ENCODE measurements around the gene RXRA.
"Not testable (repeated sequence)": the region's sequence is repeated elsewhere in the genome, so short reads cannot be mapped to it uniquely, and the experiment has no call there.

The RXRA gene

GRCh38 chr9:134294153-134295071 is 31.8 kb upstream of the RXRA start:
- DNase-seq (ENCODE audit: low read depth): no peak

GRCh38 chr9:134295101-134295745 is 31.0 kb upstream of the RXRA start:
- DNase-seq (ENCODE audit: low read depth): no peak

GRCh38 chr9:134295746-134296250 is 30.5 kb upstream of the RXRA start:
- DNase-seq (ENCODE audit: low read depth): no peak

DNA sequence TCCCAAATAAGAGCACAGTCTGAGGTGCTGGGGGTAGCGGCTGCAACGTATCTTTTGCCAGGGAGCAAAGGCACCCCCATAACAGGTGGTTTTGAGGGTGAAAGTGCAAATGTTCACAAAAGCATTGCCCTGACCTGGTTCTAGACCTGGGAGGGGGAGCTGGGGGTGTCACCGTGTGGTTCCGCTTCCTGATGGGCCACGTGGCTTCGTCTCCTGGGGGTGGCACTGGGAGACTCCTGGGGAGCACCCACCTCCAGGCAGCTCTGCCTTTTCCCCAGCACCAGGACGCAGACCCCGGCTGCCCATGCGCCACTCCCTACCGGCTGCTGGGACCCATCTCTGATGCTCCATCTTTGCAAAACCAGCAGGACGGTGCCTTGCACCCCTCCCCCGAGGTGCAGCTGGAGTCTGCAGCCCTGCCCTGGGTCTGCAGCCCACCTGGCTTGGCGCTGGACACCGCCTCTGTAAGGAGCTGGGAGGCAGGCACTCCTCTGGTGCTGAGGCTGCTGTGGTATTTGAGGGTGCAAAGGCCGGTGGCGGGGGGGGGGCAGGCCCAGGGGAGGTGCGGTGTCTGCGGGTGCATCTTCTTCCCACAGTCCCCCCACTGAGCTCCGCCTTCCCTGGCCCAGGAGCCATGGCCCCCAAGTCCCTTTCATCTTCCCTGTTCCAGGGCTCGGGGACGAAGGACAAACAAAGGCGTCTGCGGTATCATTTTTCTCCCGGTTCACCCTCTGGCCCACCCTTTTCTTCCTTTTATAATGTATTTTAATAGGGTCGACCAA is 29.8 kb upstream of the RXRA start:
- no peak for DNase-seq (ENCODE audit: low read depth)

GRCh38 chr9:134297083-134297410 is 29.2 kb upstream of the RXRA start:
- no peak for DNase-seq (ENCODE audit: low read depth)

DNA sequence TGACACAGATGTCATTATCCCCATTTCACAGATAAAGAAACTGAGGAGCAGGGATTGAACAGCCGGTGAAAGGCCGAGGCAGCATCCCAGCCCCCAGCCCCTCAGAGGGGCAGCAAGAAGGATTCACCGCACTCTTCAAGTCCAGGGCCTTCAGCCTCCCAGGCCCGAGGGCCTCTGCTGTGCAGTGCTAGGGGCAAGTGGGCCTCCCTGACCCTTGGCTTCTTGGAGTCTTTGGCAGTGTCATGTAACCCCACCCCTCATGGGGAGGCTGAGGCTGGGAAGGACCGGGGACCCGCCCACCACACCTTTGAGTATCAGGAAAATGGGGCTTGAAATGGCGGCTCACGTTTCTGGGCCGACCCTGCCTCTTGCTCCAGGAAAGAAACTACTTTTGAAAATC is 28.7 kb upstream of the RXRA start:
- DNase-seq (ENCODE audit: low read depth): no peak

GRCh38 chr9:134298000-134298399 is 28.3 kb upstream of the RXRA start:
- DNase-seq (ENCODE audit: low read depth): no peak

DNA sequence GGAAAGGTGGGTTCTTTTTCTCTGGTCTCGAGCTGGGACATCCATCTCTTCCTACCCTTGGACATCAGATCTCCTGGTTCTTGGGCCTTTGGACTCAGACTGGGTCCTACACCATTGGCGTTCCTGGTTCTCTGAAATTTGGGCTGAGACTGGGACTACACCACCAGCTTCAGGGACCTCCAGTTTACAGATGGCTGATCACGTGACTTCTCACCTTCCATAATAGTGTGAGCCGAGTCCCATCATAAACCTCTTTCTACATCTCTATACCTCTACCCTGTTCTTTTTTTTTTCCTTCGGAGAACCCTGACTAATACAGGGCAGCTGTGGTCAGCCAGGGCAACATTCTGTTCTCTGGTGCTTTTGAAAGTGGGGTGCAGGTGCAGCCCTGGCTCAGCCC is 27.2 kb upstream of the RXRA start:
- DNase-seq (ENCODE audit: low read depth): no peak

- DNase-seq (ENCODE audit: low read depth): no peak
Observed at GRCh38 chr9:134299883-134300282, 26.4 kb upstream of the RXRA start.

DNA sequence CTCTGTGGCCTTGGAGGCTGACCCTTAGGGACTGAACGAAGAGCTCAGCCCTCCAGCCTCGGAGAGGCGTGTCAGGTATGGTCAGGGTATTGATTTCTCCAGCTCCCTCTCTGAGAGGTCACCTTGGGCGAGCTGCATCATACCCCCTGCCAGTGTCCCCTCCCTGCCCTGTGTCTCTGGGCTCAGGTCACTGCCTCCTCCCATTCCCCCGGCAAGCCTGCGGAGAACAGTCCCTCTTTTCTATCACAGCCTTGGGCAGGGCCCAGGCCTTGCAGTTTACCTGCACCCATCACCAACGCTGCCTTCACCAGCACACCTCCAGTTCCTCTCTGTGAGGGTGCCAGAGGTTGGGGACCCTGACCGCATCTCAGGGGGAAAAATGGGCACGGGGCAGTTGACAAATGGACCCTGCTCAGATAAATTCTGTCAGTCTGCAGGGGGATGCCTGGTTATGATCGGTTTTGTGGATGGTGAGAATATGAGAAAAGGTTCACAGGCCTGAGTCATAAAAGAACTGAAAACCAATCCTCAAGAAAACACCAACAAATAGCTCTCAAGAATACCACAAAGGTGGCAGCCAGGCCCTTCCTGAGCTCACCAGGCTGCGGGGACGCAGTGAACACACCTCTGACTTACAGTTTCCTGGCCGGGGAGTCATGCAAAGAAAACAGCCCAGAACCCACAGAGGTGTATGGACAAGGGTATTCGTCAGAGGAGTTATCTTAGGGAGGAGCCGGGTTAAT is 24.7 kb upstream of the RXRA start:
- DNase-seq (ENCODE audit: low read depth): peak; percentile 25

DNA sequence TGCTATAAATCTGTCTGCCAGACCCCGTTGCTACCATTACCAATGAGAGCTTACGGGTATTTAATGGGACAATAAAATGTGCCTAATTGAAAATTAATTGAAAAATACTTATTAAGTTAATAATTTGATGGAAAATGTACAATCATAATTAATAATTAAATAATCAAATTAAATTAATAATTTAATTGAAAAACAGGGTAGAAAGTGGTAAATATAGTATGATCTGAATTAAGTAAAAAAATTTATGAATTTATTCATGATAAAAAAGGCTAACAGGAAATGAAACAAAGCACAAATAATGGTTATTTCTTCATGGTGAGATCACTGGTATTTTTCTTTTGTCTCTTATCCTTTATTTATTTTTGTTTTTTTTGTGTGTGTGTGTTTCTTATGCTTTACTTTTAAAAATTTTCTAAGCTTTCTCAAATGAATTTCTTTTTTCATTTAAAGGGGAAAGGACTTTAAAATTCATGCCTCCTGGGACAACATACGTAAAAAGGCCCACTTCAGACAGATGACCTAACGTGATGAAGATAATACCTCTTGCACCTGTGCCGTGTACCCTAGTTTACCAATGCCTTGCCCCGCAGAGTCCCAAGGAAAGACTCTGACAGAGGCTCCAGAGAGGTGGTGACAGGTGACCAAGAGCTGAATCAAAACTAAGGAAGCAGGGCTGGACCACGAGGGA is 24.0 kb upstream of the RXRA start:
- no peak for DNase-seq (ENCODE audit: low read depth)

DNA sequence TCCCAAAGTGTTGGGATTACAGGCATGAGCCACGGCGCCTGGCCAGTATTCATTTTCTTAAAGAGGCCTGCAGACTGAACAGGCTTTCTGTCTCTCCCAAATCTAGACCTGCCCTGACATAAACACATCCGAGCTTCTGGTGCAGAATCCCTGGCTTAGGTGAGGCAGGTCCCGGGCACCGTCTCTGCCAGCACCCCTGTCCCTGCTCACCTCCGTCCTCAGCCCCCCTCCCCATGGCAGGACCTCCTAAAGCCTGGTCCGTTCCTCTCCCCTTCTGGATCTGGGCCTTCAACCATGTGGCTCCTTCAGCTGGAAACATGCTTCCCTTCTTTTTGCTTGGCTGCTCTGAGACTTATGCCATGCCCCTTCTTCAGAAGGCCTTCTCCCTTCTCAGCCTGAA is 22.7 kb upstream of the RXRA start:
- DNase-seq (ENCODE audit: low read depth): no peak

DNA sequence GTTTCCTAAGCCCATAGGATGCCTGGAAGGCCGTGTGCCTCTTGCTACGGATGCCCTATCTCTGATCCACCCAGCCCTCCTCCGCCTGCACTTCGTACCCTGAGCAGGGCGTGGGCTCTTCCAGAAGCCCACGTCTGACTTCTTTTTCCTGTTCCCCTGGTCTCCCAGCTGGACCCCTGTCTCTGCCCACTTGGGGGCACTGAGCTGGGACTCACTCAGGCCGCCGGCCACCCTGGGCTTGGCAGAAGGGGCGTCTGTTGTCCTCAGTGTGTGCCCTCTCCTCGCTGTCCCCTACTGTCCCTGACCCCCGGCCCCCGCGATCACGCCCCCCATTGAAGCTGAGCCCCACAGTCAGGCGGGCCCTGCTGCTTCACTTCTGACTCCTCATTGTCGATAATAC is 22.0 kb upstream of the RXRA start:
- no peak for DNase-seq (ENCODE audit: low read depth)

GRCh38 chr9:134304690-134305089 is 21.6 kb upstream of the RXRA start:
- no peak for DNase-seq (ENCODE audit: low read depth)

DNA sequence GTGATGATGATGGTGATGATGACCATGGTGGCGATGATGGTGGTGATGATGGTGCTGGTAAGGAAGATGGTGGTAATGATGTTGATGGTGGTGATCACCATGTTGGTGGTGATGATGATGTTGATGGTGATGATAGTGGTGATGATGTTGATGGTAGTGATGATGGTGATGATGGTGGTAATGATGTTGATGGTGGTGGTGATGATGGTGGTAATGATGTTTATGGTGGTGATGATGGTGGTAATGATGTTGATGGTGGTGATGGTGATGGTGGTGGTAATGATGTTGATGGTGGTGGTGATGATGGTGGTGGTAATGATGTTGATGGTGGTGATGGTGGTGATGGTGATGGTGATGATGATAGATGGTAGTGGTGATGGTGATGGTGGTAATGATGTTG is 20.7 kb upstream of the RXRA start:
- DNase-seq (ENCODE audit: low read depth): no peak

DNA sequence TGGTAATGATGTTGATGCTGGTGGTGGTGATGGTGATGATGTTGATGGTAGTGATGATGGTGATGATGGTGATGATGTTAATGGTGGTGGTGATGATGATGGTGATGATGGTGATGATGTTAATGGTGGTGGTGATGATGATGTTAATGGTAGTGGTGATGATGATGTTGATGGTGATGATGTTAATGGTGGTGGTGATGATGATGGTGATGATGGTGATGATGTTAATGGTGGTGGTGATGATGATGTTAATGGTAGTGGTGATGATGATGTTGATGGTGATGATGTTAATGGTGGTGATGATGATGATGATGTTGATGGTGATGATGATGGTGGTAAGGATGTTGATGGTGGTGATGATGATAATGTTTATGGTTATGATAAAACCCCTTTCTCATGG is 20.2 kb upstream of the RXRA start:
- DNase-seq (ENCODE audit: low read depth): not testable (repeated sequence)

DNA sequence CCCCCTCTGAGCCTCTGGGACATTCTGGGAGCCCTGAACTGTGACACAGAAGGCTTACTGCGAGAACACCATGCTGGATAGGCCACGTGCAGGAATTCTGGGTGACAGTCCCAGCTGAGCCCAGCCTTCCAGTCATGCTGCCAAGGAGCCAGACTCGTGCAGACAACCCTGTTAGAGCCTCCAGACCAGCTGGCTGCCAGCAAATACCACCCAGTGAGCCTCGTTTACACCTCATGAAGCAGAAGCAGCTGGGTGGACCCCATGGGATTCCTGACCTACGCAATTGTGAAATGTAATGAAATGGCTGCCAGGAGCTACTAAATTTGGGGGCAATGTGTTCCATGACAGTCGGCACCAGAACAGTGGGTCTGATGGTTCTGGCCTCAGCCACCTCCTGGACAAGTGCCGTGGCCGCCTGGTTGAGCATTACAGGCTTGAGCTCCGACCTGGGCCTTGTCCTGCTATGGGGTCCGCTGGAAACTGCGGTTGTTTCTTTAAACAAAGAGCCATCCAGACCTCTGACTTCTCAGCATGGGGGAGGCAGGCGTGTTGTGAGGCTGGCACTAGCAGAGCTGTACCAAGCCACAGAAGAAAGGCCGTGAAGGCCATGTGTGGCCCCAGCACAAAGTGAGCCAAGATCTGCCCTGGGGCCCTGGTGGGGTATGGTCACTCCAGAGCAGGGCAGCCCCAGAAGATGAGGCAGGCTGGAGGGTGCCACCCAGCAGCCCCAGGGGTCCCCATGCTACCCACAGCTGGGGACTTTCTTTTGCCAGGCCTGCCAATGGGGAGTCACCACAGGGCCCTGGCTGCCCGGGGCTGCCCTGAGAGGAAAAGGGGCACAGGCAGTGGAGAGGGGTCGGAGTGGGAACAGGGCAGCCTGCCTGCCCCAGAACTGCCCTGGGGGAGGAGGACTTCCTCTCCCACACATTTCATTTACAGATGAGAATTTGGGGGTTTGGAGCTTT is 19.3 kb upstream of the RXRA start:
- DNase-seq (ENCODE audit: low read depth): no peak

DNA sequence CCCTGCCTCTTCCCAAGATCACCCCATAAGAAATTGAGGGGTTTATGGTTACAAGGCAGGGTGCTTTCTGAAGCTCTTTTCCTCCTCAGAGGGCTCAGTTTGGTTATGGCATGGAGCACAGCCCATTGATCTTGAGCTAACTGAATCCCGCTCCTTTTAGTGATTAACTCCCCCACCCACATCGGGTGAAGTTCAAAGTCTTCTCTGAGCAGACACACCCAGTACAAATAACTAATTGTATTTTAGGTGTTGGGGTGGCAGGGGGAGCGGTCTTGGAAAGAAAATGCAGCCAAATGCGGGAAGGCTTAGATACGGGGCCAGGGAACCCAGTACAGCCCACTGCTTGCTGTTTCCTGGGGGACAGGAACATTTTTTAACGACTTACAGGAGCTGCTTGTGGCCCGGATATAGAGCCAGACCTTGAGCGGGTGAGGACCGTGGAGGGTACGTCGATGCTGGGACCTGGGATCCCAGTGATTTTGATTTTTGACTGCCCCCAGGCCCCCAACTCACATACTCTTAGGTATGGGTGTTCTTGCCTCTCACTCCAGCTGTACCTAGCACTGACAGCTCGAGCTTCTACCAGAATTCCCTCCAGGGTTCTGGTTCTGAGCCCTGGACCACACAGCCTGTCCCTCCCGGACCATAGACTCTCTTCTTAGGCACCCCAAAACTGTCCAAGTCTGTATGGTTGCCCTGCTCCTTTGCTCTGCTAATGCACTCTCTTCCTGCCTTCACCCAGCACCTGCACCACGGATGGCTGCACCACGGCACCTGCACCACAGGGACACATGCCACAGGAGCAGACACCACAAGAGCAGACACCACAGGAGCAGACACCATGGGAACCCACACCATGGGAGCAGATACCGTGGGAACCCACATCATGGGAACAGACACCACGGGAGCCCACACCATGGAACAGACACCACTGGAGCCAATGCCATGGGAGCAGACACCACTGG is 18.3 kb upstream of the RXRA start:
- DNase-seq (ENCODE audit: low read depth): no peak

DNA sequence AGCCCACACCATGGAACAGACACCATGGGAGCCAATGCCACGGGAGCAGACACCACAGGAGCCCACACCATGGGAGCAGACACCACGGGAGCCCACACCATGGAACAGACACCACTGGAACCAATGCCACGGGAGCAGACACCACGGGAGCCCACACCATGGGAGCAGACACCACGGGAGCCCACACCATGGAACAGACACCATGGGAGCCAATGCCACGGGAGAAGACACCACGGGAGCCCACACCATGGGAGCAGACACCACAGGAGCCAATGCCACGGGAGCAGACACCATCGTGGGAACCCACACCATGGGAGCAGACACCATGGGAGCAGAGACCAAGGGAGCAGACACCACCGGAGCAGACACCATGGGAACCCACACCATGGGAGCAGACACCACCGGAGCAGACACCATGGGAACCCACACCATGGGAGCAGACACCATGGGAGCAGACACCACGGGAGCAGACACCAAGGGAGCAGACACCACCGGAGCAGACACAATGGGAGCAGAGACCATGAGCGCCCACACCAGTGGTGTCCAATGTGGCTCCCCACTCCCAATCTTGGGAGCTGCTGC is 17.5 kb upstream of the RXRA start:
- not testable (repeated sequence) for DNase-seq (ENCODE audit: low read depth)
